OCI-LY7 (cell line): Measurements from ENCODE around the gene ENTPD1. TPM values are rescaled to one million over a fixed set of nuclear protein-coding genes. Genes with fewer than 3 reads are reported as not detected.

Source experiments
- BruUV-seq: library from RNA; stranded (reverse); fragments of 400-500 nt; replicated peaks from 2 replicates; lab custom pipeline; 2021; lab: Mats Ljungman, UMichigan
- CTCF ChIA-PET: fragments of 300-600 bp; sonication (Branson Sonifier 250); formaldehyde crosslinking; loops from one replicate; lab custom pipeline; 2022; ENCODE audit warnings: antibody characterized with exemption; ENCODE audit not compliant: unreplicated experiment; lab: Charles Lee
- POLR2A ChIA-PET: fragments of 300-600 bp; sonication (Branson Sonifier 250); formaldehyde crosslinking; loops from one replicate; lab custom pipeline; 2022; ENCODE audit warnings: antibody characterized with exemption; lab: Charles Lee
- DNase-seq: peaks from one replicate; pipeline ENCODE4 v3.0.0-alpha.2; 2015; ENCODE audit warnings: low spot score
- H2AFZ ChIP-seq: fragments of 200-600 bp; sonication (generic), shearing (Covaris generic); 2 replicates; pipeline ENCODE4 v1.6.1; 2014; ENCODE audit warnings: mild to moderate bottlenecking, antibody characterized with exemption, low read length, moderate library complexity
- H3K27ac ChIP-seq: fragments of 200-600 bp; sonication (generic); 2 replicates; pipeline ENCODE4 v1.5.1; 2014; ENCODE audit warnings: mixed run types, low read depth, mild to moderate bottlenecking, moderate library complexity, low read length, inconsistent platforms; ENCODE audit not compliant: poor library complexity, severe bottlenecking
- H3K36me3 ChIP-seq: fragments of 200-600 bp; sonication (generic); 2 replicates; pipeline ENCODE4 v1.6.1; 2014; ENCODE audit warnings: mild to moderate bottlenecking, antibody characterized with exemption, low read length, moderate library complexity, mixed read lengths; ENCODE audit not compliant: insufficient read depth
- H3K4me1 ChIP-seq: fragments of 200-600 bp; sonication (generic); 2 replicates; pipeline ENCODE4 v1.5.1; 2014; ENCODE audit warnings: mild to moderate bottlenecking, low read length; ENCODE audit not compliant: insufficient read depth, poor library complexity, severe bottlenecking
- H3K4me2 ChIP-seq: fragments of 200-600 bp; sonication (generic); 2 replicates; pipeline ENCODE4 v1.6.1; 2014; ENCODE audit warnings: mild to moderate bottlenecking, low read length
- H3K4me3 ChIP-seq: fragments of 200-600 bp; sonication (generic); 2 replicates; pipeline ENCODE4 v1.5.1; 2014; ENCODE audit warnings: mild to moderate bottlenecking, low read depth, low read length; ENCODE audit not compliant: poor library complexity, severe bottlenecking
- H3K79me2 ChIP-seq: fragments of 200-600 bp; sonication (generic); 2 replicates; pipeline ENCODE4 v1.6.1; 2016; ENCODE audit warnings: low read depth, mild to moderate bottlenecking, low read length, moderate library complexity, mixed read lengths; ENCODE audit not compliant: insufficient read depth
- H3K9me2 ChIP-seq: fragments of 200-600 bp; sonication (generic); 2 replicates; pipeline ENCODE4 v1.6.1; 2016; ENCODE audit warnings: mild to moderate bottlenecking, low read length, mixed read lengths; ENCODE audit not compliant: insufficient read depth
- H3K9me3 ChIP-seq: fragments of 200-600 bp; sonication (generic); 2 replicates; pipeline ENCODE4 v1.6.1; 2014; ENCODE audit warnings: mild to moderate bottlenecking, mixed run types, low read length, mixed read lengths
- H4K20me1 ChIP-seq: fragments of 200-600 bp; sonication (generic); 2 replicates; pipeline ENCODE4 v1.6.1; 2014; ENCODE audit warnings: mild to moderate bottlenecking, antibody characterized with exemption, low read length, moderate library complexity, mixed read lengths; ENCODE audit not compliant: insufficient read depth
- CTCF ChIP-seq: fragments of 200-600 bp; sonication (generic); conservative IDR thresholded peaks from 2 replicates; pipeline ENCODE4 v1.5.1; 2014; ENCODE audit warnings: mild to moderate bottlenecking, antibody characterized with exemption, low read length, moderate library complexity, mixed read lengths
- EZH2phosphoT487 ChIP-seq: fragments of 200-600 bp; sonication (generic); IDR thresholded peaks from 2 replicates; pipeline ENCODE4 v1.6.1; 2018; ENCODE audit warnings: low read depth, borderline replicate concordance, mild to moderate bottlenecking, mixed run types, antibody characterized with exemption, low read length, moderate library complexity, mixed read lengths
- intact Hi-C: fragments of 100-400 bp; cut with micrococcal nuclease; formaldehyde crosslinking; loops from one replicate; pipeline ENCODE4 v1.10.0; 2022; ENCODE audit not compliant: unreplicated experiment
- total RNA-seq, 2 experiments: library from RNA; depleted of rRNA in 1 of 2; stranded (reverse); fragments of >200 nt in 1 of 2; shearing (Covaris generic) in 1 of 2; gene quantifications; 2 replicates each; pipeline ENCODE4 v1.2.3, GENCODE V29; 2014 to 2022

Gene ENTPD1
- total RNA-seq, 2 experiments from 2014 or later, result 5.1 to 6.7 TPM

GRCh38 chr10:95793401-95794045 lies 37.6 kb downstream of the ENTPD1 start:
- H3K9me2 ChIP-seq, result no peaks in the 10 kb centered on the region
- no peaks in the 10 kb centered on the region for H3K9me3 ChIP-seq
- CTCF ChIA-PET, result interaction anchor here (0.5 kb wide), 1 partner anchor 847 kb away, joined by 4 read pairs; no protein-coding TSS in a partner anchor
- H3K36me3 ChIP-seq, result no peaks in the 10 kb centered on the region
- no peaks in the 10 kb centered on the region for H4K20me1 ChIP-seq
- no TSS peak for BruUV-seq
- H3K27ac ChIP-seq, result no peak overlapping the region
- intact Hi-C loops, result no loop called here
- no peaks in the 10 kb centered on the region for H3K79me2 ChIP-seq
- no peak overlapping the region for H2AFZ ChIP-seq
- DNase-seq, result no peak
- H3K4me3 ChIP-seq, result no peak overlapping the region
- H3K4me2 ChIP-seq, result no peak overlapping the region
- POLR2A ChIA-PET, result no interaction called here
- H3K4me1 ChIP-seq, result no peaks in the 10 kb centered on the region
- no peak for TF ChIP-seq CTCF

- Histone ChIP-seq H4K20me1 (no peaks in the 10 kb centered on the region), H3K79me2 (no peaks in the 10 kb centered on the region), H3K4me3 (no peak overlapping the region), H2AFZ (no peak overlapping the region), H3K36me3 (no peaks in the 10 kb centered on the region), H3K9me3 (no peaks in the 10 kb centered on the region), H3K4me1 (no peaks in the 10 kb centered on the region), H3K9me2 (no peaks in the 10 kb centered on the region), H3K27ac (no peak overlapping the region), H3K4me2 (no peak overlapping the region)
- intact Hi-C loops, result no loop called here
- no peak for TF ChIP-seq EZH2phosphoT487
- TF ChIP-seq CTCF, result no peak
- BruUV-seq, result no TSS peak
- ChIA-PET POLR2A (no interaction called here), CTCF (no interaction called here)
- no peak for DNase-seq
Measured at GRCh38 chr10:95794195-95794594, 38.2 kb downstream of the ENTPD1 start.

- intact Hi-C loops, result no loop called here
- Histone ChIP-seq H3K27ac (no peak overlapping the region), H3K9me2 (no peaks in the 10 kb centered on the region), H3K4me2 (no peak overlapping the region), H3K36me3 (no peaks in the 10 kb centered on the region), H3K4me1 (no peaks in the 10 kb centered on the region), H3K4me3 (no peak overlapping the region), H3K9me3 (no peaks in the 10 kb centered on the region), H2AFZ (no peak overlapping the region), H3K79me2 (no peaks in the 10 kb centered on the region), H4K20me1 (no peaks in the 10 kb centered on the region)
- TF ChIP-seq CTCF (no peak), EZH2phosphoT487 (no peak)
- no peak for DNase-seq
- POLR2A ChIA-PET, result interaction anchor here (0.9 to 1.5 kb wide), 3 partner anchors 12 to 544 kb away, joined by 3 to 4 read pairs (median 3); no protein-coding TSS in a partner anchor
- BruUV-seq, result no TSS peak
- CTCF ChIA-PET, result interaction anchor here (0.6 to 1.2 kb wide), 2 partner anchors 9 to 102 kb away, joined by 3 to 4 read pairs; partner anchors contain the start of gene TCTN3
Measured at GRCh38 chr10:95795602-95796001, 39.6 kb downstream of the ENTPD1 start.
